GM12878 (cell line): ENCODE results near the gene PLA2G6. TPM values are rescaled to one million over a fixed set of nuclear protein-coding genes. Genes with fewer than 3 reads are reported as not detected.

ENCODE experiments used
- ATAC-seq: fragments of 200-7000 bp; cut with Tn5 transposase; 3 replicates; pipeline ENCODE4 v1.9.1; 2020; ENCODE audit warnings: mild to moderate bottlenecking, moderate library complexity
- BruUV-seq: library from RNA; stranded (reverse); fragments of 400-500 nt; replicated peaks from 2 replicates; lab custom pipeline; 2021; lab: Mats Ljungman, UMichigan
- CTCF ChIA-PET: fragments of 300-600 bp; sonication (Branson Sonifier 250); formaldehyde crosslinking; extraction: SDS; loops from one replicate; lab custom pipeline; 2021; ENCODE audit warnings: inconsistent platforms; lab: Yijun Ruan, JAX
- POLR2A ChIA-PET: fragments of 350-600 bp; formaldehyde crosslinking; extraction: SDS; loops from one replicate; lab custom pipeline; 2021; ENCODE audit warnings: inconsistent platforms; lab: Charles Lee
- RAD21 ChIA-PET: fragments of 300-600 bp; sonication (Branson Sonifier 250); formaldehyde crosslinking; loops from one replicate; lab custom pipeline; 2023; ENCODE audit warnings: antibody characterized with exemption; ENCODE audit not compliant: unreplicated experiment; lab: Charles Lee
- SMC1A ChIA-PET: fragments of 300-600 bp; sonication (Branson Sonifier 250); formaldehyde crosslinking; loops from one replicate; lab custom pipeline; 2023; ENCODE audit not compliant: unreplicated experiment, uncharacterized antibody; lab: Charles Lee
- DNase-seq: peaks from one replicate; pipeline ENCODE4 v3.0.0-alpha.2; 2011; ENCODE audit warnings: low read depth, low spot score
- FAIRE-seq: peaks from 3 replicates; lab custom pipeline; 2011; peaks lifted over from hg19 to GRCh38; lab: Jason Lieb, UNC
- H2AFZ ChIP-seq: 2 replicates; pipeline ENCODE4 v1.6.0; 2011; ENCODE audit warnings: low read depth, low read length, control low read depth; ENCODE audit not compliant: control insufficient read depth
- H3K27ac ChIP-seq: 2 replicates; pipeline ENCODE4 v1.5.1; 2011; ENCODE audit warnings: control low read depth; ENCODE audit not compliant: control insufficient read depth, insufficient read depth
- H3K27me3 ChIP-seq, 2 experiments: replicated peaks in 1 of 2; 2 replicates each; pipeline versions ENCODE4 v1.6.0 to v1.6.1; 2011; ENCODE audit warnings: low read length in 1 of 2; ENCODE audit not compliant: control insufficient read depth in 2 of 2, insufficient read depth in 2 of 2
- H3K36me3 ChIP-seq, 2 experiments: 2 replicates each; pipeline ENCODE4 v1.5.1; 2011; ENCODE audit warnings: low read length in 1 of 2; ENCODE audit not compliant: control insufficient read depth in 2 of 2, insufficient read depth in 2 of 2
- H3K4me1 ChIP-seq: 2 replicates; pipeline ENCODE4 v1.6.1; 2011; ENCODE audit warnings: mild to moderate bottlenecking, low read length, moderate library complexity, mixed read lengths; ENCODE audit not compliant: control insufficient read depth, insufficient read depth
- H3K4me2 ChIP-seq: 2 replicates; pipeline ENCODE4 v1.6.0; 2011; ENCODE audit warnings: control low read depth; ENCODE audit not compliant: control insufficient read depth, insufficient read depth
- H3K4me3 ChIP-seq: fragments of 200-600 bp; sonication (generic); 2 replicates; pipeline ENCODE4 v1.5.1; 2016
- H3K79me2 ChIP-seq: 2 replicates; pipeline ENCODE4 v1.6.0; 2011; ENCODE audit warnings: low read length; ENCODE audit not compliant: control insufficient read depth, insufficient read depth
- H3K9ac ChIP-seq: 2 replicates; pipeline ENCODE4 v1.8.0; 2011; ENCODE audit warnings: low read length, control low read depth, mixed read lengths; ENCODE audit not compliant: control insufficient read depth, insufficient read depth
- H3K9me3 ChIP-seq: replicated peaks from 3 replicates; pipeline ENCODE4 v1.5.1; 2011; ENCODE audit warnings: mild to moderate bottlenecking, low read length; ENCODE audit not compliant: control insufficient read depth, insufficient read depth
- H4K20me1 ChIP-seq: 2 replicates; pipeline ENCODE4 v1.6.0; 2011; ENCODE audit not compliant: control insufficient read depth, insufficient read depth
- BCL11A ChIP-seq: IDR thresholded peaks from 2 replicates; pipeline ENCODE4 v1.6.1; 2011; ENCODE audit warnings: low read depth, low read length
- IRF5 ChIP-seq: fragments of 450-650 bp; IDR thresholded peaks from 2 replicates; pipeline ENCODE4 v1.6.1; 2017; ENCODE audit warnings: borderline replicate concordance
- SIN3A ChIP-seq: IDR thresholded peaks from 2 replicates; pipeline ENCODE4 v1.6.1; 2012; ENCODE audit warnings: low read depth, low read length, improper control_type of control experiment
- SREBF1 ChIP-seq: IDR thresholded peaks from 2 replicates; pipeline ENCODE4 v1.6.1; 2012; ENCODE audit warnings: mild to moderate bottlenecking, low read length
- TBL1XR1 ChIP-seq: IDR thresholded peaks from 2 replicates; pipeline ENCODE4 v1.6.1; 2012; ENCODE audit warnings: low read depth, low read length, improper control_type of control experiment
- TCF7 ChIP-seq: IDR thresholded peaks from 2 replicates; pipeline ENCODE4 v1.6.1; 2014; ENCODE audit warnings: antibody characterized with exemption, borderline replicate concordance
- WGBS: methylation state at CpG from one replicate; pipeline ENCODE4 v1.1.6; 2016; ENCODE audit warnings: low lambda C conversion rate; ENCODE audit not compliant: insufficient replicate concordance, insufficient coverage; ENCODE audit errors: missing lambda C conversion rate; 5-methylcytosine and 5-hydroxymethylcytosine counted together
- in situ Hi-C: fragments of 300-500 bp; cut with MboI; formaldehyde crosslinking; loops from 9 replicates; pipeline ENCODE4 v1.14.3; 2018; ENCODE audit warnings: mixed read lengths
- intact Hi-C: fragments of 100-400 bp; cut with micrococcal nuclease; formaldehyde crosslinking; loops from one replicate; pipeline ENCODE4 v1.14.2; 2022; ENCODE audit not compliant: unreplicated experiment
- polyA plus RNA-seq, 11 experiments: library from polyadenylated mRNA; depleted of rRNA in 4 of 11; unstranded in 6 of 11; stranded (reverse) in 5 of 11; fragments of >200 nt; fragmentation: Nextera tagmentation in 4 of 11; fragmentation: Illumina TruSeq in 1 of 11; extraction: Ambion mirVana in 4 of 11; extraction: Trizol in 1 of 11; gene quantifications; 1 replicate in 1 of 11; 2 replicates in 10 of 11; pipeline versions ENCODE4 v1.2.1 to v1.2.3, GENCODE V29; 2011 to 2016; ENCODE audit warnings: inconsistent platforms in 2 of 11, missing spikeins in 2 of 11, low read depth in 1 of 11
- total RNA-seq, 4 experiments: library from RNA; depleted of rRNA in 3 of 4; stranded (reverse); fragments of >200 nt in 3 of 4; fragmentation: Illumina TruSeq in 1 of 4; extraction: Trizol in 1 of 4; gene quantifications; 2 replicates each; pipeline versions ENCODE4 v1.2.1 to v1.2.3, GENCODE V29; 2013 to 2021
- TF ChIP-seq, protein P1 (sequence below): fragments of 450-650 bp; formaldehyde crosslinking; IDR thresholded peaks from 2 replicates; pipeline ENCODE4 v1.4.0; 2020; ENCODE audit warnings: mild to moderate bottlenecking, moderate library complexity
- TF ChIP-seq, protein P2 (sequence below): fragments of 450-650 bp; IDR thresholded peaks from 2 replicates; pipeline ENCODE4 v1.6.1; 2018; ENCODE audit warnings: mild to moderate bottlenecking, low read depth, moderate library complexity; ENCODE audit not compliant: partially characterized antibody

The PLA2G6 gene
- total and polyA plus RNA-seq, 10 of the 15 experiments (the other 5 are each of a cell fraction or from before 2014, with no cell fraction given): 0.15 to 42.2 (median 15.8) TPM

DNA sequence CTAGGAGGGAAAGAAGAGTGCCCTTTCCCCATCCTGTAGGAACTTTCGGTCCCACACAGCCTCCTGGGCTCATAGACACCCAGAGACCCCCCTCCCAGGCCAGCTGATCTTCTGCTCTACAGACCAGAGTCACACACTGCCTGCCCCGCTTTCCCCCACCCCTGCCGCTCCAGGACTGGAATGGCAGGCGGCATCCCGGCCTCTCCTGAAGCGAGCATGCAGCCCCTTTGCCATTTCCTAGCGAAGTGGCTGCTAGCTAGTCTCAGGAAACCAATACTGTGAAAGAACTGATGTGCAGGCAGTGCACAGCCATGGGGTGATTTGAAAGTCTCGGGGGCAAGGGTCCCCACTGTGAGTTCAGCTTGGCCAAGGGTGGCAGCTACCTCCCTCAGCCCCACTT is 116.1 kb downstream of the PLA2G6 start:
- DNase-seq (no peak), FAIRE-seq (no peak), ATAC-seq (no peak)
- no peaks in the 10 kb centered on the region; a peak in 3 of 4 replicates for H3K36me3 ChIP-seq
- H2AFZ ChIP-seq: no peak overlapping the region
- TF ChIP-seq SIN3A (no peak), TCF7 (no peak), BCL11A (no peak), TBL1XR1 (no peak), IRF5 (no peak), SREBF1 (no peak)
- TF ChIP-seq, protein P1, sequence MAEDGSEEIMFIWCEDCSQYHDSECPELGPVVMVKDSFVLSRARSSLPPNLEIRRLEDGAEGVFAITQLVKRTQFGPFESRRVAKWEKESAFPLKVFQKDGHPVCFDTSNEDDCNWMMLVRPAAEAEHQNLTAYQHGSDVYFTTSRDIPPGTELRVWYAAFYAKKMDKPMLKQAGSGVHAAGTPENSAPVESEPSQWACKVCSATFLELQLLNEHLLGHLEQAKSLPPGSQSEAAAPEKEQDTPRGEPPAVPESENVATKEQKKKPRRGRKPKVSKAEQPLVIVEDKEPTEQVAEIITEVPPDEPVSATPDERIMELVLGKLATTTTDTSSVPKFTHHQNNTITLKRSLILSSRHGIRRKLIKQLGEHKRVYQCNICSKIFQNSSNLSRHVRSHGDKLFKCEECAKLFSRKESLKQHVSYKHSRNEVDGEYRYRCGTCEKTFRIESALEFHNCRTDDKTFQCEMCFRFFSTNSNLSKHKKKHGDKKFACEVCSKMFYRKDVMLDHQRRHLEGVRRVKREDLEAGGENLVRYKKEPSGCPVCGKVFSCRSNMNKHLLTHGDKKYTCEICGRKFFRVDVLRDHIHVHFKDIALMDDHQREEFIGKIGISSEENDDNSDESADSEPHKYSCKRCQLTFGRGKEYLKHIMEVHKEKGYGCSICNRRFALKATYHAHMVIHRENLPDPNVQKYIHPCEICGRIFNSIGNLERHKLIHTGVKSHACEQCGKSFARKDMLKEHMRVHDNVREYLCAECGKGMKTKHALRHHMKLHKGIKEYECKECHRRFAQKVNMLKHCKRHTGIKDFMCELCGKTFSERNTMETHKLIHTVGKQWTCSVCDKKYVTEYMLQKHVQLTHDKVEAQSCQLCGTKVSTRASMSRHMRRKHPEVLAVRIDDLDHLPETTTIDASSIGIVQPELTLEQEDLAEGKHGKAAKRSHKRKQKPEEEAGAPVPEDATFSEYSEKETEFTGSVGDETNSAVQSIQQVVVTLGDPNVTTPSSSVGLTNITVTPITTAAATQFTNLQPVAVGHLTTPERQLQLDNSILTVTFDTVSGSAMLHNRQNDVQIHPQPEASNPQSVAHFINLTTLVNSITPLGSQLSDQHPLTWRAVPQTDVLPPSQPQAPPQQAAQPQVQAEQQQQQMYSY: no peak
- TF ChIP-seq, protein P2, sequence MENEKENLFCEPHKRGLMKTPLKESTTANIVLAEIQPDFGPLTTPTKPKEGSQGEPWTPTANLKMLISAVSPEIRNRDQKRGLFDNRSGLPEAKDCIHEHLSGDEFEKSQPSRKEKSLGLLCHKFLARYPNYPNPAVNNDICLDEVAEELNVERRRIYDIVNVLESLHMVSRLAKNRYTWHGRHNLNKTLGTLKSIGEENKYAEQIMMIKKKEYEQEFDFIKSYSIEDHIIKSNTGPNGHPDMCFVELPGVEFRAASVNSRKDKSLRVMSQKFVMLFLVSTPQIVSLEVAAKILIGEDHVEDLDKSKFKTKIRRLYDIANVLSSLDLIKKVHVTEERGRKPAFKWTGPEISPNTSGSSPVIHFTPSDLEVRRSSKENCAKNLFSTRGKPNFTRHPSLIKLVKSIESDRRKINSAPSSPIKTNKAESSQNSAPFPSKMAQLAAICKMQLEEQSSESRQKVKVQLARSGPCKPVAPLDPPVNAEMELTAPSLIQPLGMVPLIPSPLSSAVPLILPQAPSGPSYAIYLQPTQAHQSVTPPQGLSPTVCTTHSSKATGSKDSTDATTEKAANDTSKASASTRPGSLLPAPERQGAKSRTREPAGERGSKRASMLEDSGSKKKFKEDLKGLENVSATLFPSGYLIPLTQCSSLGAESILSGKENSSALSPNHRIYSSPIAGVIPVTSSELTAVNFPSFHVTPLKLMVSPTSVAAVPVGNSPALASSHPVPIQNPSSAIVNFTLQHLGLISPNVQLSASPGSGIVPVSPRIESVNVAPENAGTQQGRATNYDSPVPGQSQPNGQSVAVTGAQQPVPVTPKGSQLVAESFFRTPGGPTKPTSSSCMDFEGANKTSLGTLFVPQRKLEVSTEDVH: no peak
- no peak overlapping the region for H3K4me3 ChIP-seq
- WGBS: 81% methylated on average over 8 of the region's 8 CpGs
- intact Hi-C loops (no loop called here), in situ Hi-C loops (no loop called here)
- ChIA-PET SMC1A (no interaction called here), POLR2A (interaction anchor here (0.6 kb wide), 1 partner anchor 239 kb away, joined by 7 read pairs; no protein-coding TSS in a partner anchor), CTCF (interaction anchor here (0.7 to 1.6 kb wide), 3 partner anchors 13 to 34 kb away, joined by 3 to 8 read pairs (median 3); no protein-coding TSS in a partner anchor), RAD21 (no interaction called here)
- H3K9ac ChIP-seq: no peak overlapping the region
- no peak overlapping the region for H3K27ac ChIP-seq
- H4K20me1 ChIP-seq: no peaks in the 10 kb centered on the region
- no peaks in the 10 kb centered on the region for H3K79me2 ChIP-seq
- no peak overlapping the region for H3K4me2 ChIP-seq
- H3K4me1 ChIP-seq: no peaks in the 10 kb centered on the region
- no peaks in the 10 kb centered on the region for H3K9me3 ChIP-seq
- no TSS peak for BruUV-seq
- H3K27me3 ChIP-seq: no peaks in the 10 kb centered on the region
